GM18505 (cell line): ENCODE data around the gene RASSF5.

Source experiments
- ATAC-seq: cut with Tn5 transposase; IDR thresholded peaks from one replicate; pipeline ENCODE4 v1.9.1; 2021; ENCODE audit not compliant: unreplicated experiment
- POLR2A ChIP-seq: IDR thresholded peaks from 4 replicates; pipeline ENCODE4 v1.6.1; 2011; ENCODE audit warnings: borderline replicate concordance; ENCODE audit not compliant: insufficient read depth, insufficient read length; ENCODE audit errors: extremely low read depth

The RASSF5 gene

GRCh38 chr1:206554211-206554610 lies 46.9 kb downstream of the RASSF5 start:
- TF ChIP-seq POLR2A, result no peak
- ATAC-seq, result no peak

GRCh38 chr1:206554701-206555472 lies 47.6 kb downstream of the RASSF5 start:
- no peak for ATAC-seq
- TF ChIP-seq POLR2A, result no peak

- no peak for TF ChIP-seq POLR2A
These were observed 48.2 kb downstream of the RASSF5 start for GRCh38 chr1:206555473-206555935.

GRCh38 chr1:206556047-206556749 lies 48.9 kb downstream of the RASSF5 start:
- peak; percentile 30 for ATAC-seq
- TF ChIP-seq POLR2A, result no peak

More at GRCh38 chr1:206555473-206555935, 48.2 kb downstream of the RASSF5 start:
- no peak for ATAC-seq

- ATAC-seq, result peak; percentile 52
- peak; percentile 78 for TF ChIP-seq POLR2A
These were observed 49.7 kb downstream of the RASSF5 start for GRCh38 chr1:206556750-206557635.

- peak; percentile 35 for TF ChIP-seq POLR2A
- no peak for ATAC-seq
These were observed 50.5 kb downstream of the RASSF5 start for GRCh38 chr1:206557636-206558473.

- no peak for TF ChIP-seq POLR2A
- no peak for ATAC-seq
These were observed 51.7 kb downstream of the RASSF5 start for GRCh38 chr1:206558794-206559671.

GRCh38 chr1:206559672-206559995 lies 52.3 kb downstream of the RASSF5 start:
- no peak for ATAC-seq
- no peak for TF ChIP-seq POLR2A

GRCh38 chr1:206560007-206560716 lies 52.8 kb downstream of the RASSF5 start:
- TF ChIP-seq POLR2A, result peak; percentile 36
- no peak for ATAC-seq

GRCh38 chr1:206563367-206564207 lies 56.3 kb downstream of the RASSF5 start:
- peak; percentile 30 for ATAC-seq
- no peak for TF ChIP-seq POLR2A
